GM12874 (cell line): ENCODE data around the gene RIC1.

Source experiments
- TF ChIP-seq, protein P1 (sequence below): IDR thresholded peaks from 2 replicates; pipeline ENCODE4 v1.5.1; 2011; ENCODE audit warnings: low read depth, mild to moderate bottlenecking, control low read depth, low read length, moderate library complexity; ENCODE audit not compliant: insufficient read depth

The RIC1 gene

GRCh38 chr9:5622016-5622415 lies 6.9 kb upstream of the RIC1 start:
- TF ChIP-seq, protein P1, sequence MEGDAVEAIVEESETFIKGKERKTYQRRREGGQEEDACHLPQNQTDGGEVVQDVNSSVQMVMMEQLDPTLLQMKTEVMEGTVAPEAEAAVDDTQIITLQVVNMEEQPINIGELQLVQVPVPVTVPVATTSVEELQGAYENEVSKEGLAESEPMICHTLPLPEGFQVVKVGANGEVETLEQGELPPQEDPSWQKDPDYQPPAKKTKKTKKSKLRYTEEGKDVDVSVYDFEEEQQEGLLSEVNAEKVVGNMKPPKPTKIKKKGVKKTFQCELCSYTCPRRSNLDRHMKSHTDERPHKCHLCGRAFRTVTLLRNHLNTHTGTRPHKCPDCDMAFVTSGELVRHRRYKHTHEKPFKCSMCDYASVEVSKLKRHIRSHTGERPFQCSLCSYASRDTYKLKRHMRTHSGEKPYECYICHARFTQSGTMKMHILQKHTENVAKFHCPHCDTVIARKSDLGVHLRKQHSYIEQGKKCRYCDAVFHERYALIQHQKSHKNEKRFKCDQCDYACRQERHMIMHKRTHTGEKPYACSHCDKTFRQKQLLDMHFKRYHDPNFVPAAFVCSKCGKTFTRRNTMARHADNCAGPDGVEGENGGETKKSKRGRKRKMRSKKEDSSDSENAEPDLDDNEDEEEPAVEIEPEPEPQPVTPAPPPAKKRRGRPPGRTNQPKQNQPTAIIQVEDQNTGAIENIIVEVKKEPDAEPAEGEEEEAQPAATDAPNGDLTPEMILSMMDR: no peak

- TF ChIP-seq, protein P1: no peak
Observed at GRCh38 chr9:5624655-5625054, 4.3 kb upstream of the RIC1 start.

DNA sequence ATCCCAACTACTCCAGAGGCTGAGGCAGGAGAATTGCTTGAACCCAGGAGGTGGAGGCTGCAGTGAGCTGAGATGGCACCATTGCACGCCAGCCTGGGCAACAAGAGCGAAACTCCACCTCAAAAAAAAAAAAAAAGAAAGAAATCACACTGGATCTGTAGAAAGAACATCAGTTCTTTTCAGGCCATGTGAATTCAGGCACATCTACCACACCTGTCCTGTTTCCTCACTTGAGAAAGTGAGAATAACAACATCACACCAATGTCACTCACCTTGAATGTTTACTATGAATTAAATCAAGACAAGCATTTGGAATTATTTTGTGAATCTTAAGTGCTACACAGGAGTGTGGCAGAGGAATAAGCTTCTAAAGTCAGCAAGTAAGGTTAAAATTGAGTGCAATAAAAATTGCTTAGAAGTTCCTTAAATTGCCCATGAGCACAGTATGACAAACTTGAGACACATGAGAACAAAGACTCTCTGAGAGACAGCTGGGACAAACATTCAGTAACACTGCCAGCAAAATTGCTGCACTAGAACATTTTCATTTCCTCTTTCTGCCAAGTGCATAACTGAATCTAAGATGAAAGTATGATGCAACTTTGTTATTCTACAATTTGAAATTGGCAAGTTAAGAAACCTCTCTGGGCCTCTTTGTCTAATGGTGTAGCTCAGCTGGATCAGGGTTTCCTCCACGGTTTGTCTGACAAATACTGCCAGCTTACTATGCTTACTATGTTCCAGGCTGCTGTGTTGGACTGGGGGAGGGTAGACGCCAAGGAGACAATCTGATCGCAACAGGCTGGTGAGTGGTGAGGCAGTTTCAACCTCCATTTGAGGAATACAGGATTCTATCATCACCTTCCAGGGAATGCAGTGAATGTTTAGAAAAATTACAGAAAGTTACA lies 1.9 kb upstream of the RIC1 start:
- TF ChIP-seq, protein P1: no peak

DNA sequence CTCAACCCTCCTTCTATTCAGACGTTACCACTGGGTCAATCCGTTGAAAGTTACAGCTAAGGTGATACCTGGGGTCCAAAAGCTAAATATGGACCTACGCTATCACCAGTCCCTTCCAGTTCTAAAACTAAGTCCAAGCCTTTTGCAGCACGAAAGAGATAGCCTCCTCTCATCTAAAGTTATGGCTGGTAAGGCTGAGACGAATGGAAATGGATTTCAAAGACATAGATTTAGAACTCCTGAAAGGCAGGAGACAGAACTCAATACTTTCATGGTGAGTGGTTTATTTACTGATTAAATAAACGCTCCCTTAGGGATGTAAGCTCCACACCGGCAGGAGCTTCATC lies 751 bp upstream of the RIC1 start:
- TF ChIP-seq, protein P1: no peak

DNA sequence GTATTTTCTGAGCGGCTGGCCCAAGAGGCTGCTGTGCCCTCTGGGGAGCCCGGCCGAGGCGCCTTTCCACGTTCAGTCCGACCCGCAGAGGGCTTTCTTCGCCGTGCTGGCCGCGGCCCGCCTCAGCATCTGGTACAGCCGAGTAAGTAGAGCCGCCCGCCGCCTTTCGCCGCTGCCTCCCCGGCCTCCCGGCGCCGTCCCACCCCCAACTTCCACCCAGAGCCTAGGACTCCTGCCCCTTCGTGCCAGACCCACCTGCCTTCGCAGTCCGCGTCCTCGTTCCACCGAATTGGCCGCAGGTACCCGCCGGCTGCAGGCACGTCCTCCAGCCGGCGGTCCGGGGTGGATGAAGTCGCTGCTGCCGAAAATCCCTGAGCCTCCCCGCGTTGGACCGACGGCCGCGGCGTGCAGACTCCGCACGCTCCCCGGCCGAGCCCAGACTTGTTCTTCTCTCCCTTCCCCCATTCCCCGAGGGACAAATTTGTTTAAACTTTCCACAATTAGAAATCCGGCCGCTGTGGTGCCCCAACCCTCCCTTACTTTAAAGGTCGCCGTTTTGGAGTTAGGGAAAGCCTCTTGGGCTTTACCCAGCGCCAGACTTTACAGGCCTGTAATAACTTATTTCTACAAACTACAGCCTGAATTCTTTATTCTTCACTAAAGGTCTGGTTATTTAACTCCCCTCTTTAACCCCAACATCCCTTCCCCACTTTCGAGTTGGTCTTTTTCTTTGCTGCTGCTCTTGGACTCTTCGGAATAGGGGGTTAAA lies 589 bp downstream of the RIC1 start:
- TF ChIP-seq, protein P1: no peak

- TF ChIP-seq, protein P1: no peak
Observed at GRCh38 chr9:5630081-5630507, 1.2 kb downstream of the RIC1 start.

GRCh38 chr9:5631026-5631425 lies 2.1 kb downstream of the RIC1 start:
- TF ChIP-seq, protein P1: no peak
